IMR-90 (cell line): ENCODE data around the gene NEK6. TPM values are rescaled to one million over a fixed set of nuclear protein-coding genes. Genes with fewer than 3 reads are reported as not detected.

Experiments
- ATAC-seq: fragments of 200-7000 bp; cut with Tn5 transposase; 2 replicates; pipeline ENCODE4 v1.9.1; 2020; ENCODE audit warnings: low read depth, mild to moderate bottlenecking, moderate library complexity
- BruUV-seq: library from RNA; stranded (reverse); fragments of 400-500 nt; replicated peaks from 2 replicates; lab custom pipeline; 2021; lab: Mats Ljungman, UMichigan
- CTCF ChIA-PET: fragments of 300-600 bp; formaldehyde crosslinking; extraction: SDS; loops from one replicate; lab custom pipeline; 2021; ENCODE audit warnings: antibody characterized with exemption; lab: Yijun Ruan, JAX
- POLR2A ChIA-PET: fragments of 300-600 bp; sonication (Branson Sonifier 250); formaldehyde crosslinking; loops from one replicate; lab custom pipeline; 2022; ENCODE audit warnings: antibody characterized with exemption; ENCODE audit not compliant: unreplicated experiment; lab: Charles Lee
- DNase-seq: peaks from one replicate; pipeline ENCODE4 v3.0.0; 2013
- H2AFZ ChIP-seq: replicated peaks from 2 replicates; pipeline ENCODE3; 2013; ENCODE audit warnings: low read length, mild to moderate bottlenecking; ENCODE audit not compliant: poor library complexity
- H2AK5ac ChIP-seq: 2 replicates; pipeline ENCODE4 v1.6.1; 2013; ENCODE audit warnings: low read depth, low read length, inconsistent platforms
- H2AK9ac ChIP-seq: replicated peaks from 2 replicates; pipeline ENCODE3; 2013; ENCODE audit warnings: mild to moderate bottlenecking, low read depth, low read length, moderate library complexity; ENCODE audit not compliant: poor library complexity
- H2BK120ac ChIP-seq: 2 replicates; pipeline ENCODE4 v1.6.1; 2013; ENCODE audit warnings: low read depth, low read length, inconsistent platforms
- H2BK15ac ChIP-seq: 3 replicates; pipeline ENCODE4 v1.6.1; 2013; ENCODE audit warnings: low read depth, low read length, inconsistent platforms
- H2BK20ac ChIP-seq: 2 replicates; pipeline ENCODE4 v1.6.1; 2013; ENCODE audit warnings: low read depth, mild to moderate bottlenecking, inconsistent platforms, low read length, moderate library complexity
- H2BK5ac ChIP-seq: 2 replicates; pipeline ENCODE4 v1.6.1; 2013; ENCODE audit warnings: mild to moderate bottlenecking, low read depth, low read length, inconsistent platforms; ENCODE audit not compliant: poor library complexity, severe bottlenecking
- H3K14ac ChIP-seq: replicated peaks from 2 replicates; pipeline ENCODE4 v1.6.1; 2013; ENCODE audit warnings: low read depth, low read length, inconsistent platforms
- H3K18ac ChIP-seq: 2 replicates; pipeline ENCODE4 v1.6.1; 2013; ENCODE audit warnings: low read depth, low read length, control low read depth
- H3K23ac ChIP-seq: 2 replicates; pipeline ENCODE4 v1.6.1; 2013; ENCODE audit warnings: low read depth, low read length, inconsistent platforms
- H3K27ac ChIP-seq: 2 replicates; pipeline ENCODE4 v1.5.1; 2013; ENCODE audit warnings: mild to moderate bottlenecking, control low read depth, low read length; ENCODE audit not compliant: insufficient read depth
- H3K27me3 ChIP-seq: 2 replicates; pipeline ENCODE4 v1.6.1; 2013; ENCODE audit warnings: low read length; ENCODE audit not compliant: control insufficient read depth, insufficient read depth
- H3K36me3 ChIP-seq: 2 replicates; pipeline ENCODE4 v1.6.1; 2013; ENCODE audit warnings: low read length, mixed read lengths; ENCODE audit not compliant: control insufficient read depth, insufficient read depth
- H3K4ac ChIP-seq: 2 replicates; pipeline ENCODE4 v1.6.1; 2013; ENCODE audit warnings: low read depth, low read length, inconsistent platforms
- H3K4me1 ChIP-seq: 2 replicates; pipeline ENCODE4 v1.6.1; 2013; ENCODE audit warnings: low read length, mixed read lengths; ENCODE audit not compliant: control insufficient read depth, insufficient read depth
- H3K4me2 ChIP-seq: 2 replicates; pipeline ENCODE4 v1.6.1; 2013; ENCODE audit warnings: low read depth, mild to moderate bottlenecking, control low read depth, low read length, moderate library complexity
- H3K4me3 ChIP-seq: 2 replicates; pipeline ENCODE4 v1.5.1; 2013; ENCODE audit warnings: low read depth, mild to moderate bottlenecking, control low read depth, low read length, moderate library complexity; ENCODE audit not compliant: insufficient read depth
- H3K56ac ChIP-seq: 2 replicates; pipeline ENCODE4 v1.6.1; 2013; ENCODE audit warnings: low read length, inconsistent platforms; ENCODE audit not compliant: insufficient read depth; ENCODE audit errors: extremely low read depth
- H3K79me1 ChIP-seq, 2 experiments: 2 replicates each; pipeline ENCODE4 v1.6.1; 2013; ENCODE audit warnings: low read length in 2 of 2, inconsistent platforms in 1 of 2, low read depth in 1 of 2
- H3K9ac ChIP-seq: 2 replicates; pipeline ENCODE4 v1.6.1; 2013; ENCODE audit warnings: low read depth, low read length, control low read depth
- H3K9me1 ChIP-seq: 2 replicates; pipeline ENCODE4 v1.6.1; 2013; ENCODE audit warnings: low read length, inconsistent platforms; ENCODE audit not compliant: insufficient read depth
- H3K9me3 ChIP-seq: 2 replicates; pipeline ENCODE4 v1.6.1; 2013; ENCODE audit warnings: low read length; ENCODE audit not compliant: control insufficient read depth, insufficient read depth
- H4K20me1 ChIP-seq: 2 replicates; pipeline ENCODE4 v1.6.1; 2013; ENCODE audit warnings: low read length, inconsistent platforms; ENCODE audit not compliant: insufficient read depth
- H4K5ac ChIP-seq: 2 replicates; pipeline ENCODE4 v1.6.1; 2013; ENCODE audit warnings: mild to moderate bottlenecking, low read depth, low read length, control low read depth
- H4K8ac ChIP-seq, 2 experiments: 2 replicates each; pipeline ENCODE4 v1.6.1; 2013; ENCODE audit warnings: low read depth in 2 of 2, low read length in 2 of 2, control low read depth in 1 of 2, inconsistent platforms in 1 of 2
- H4K91ac ChIP-seq: 2 replicates; pipeline ENCODE4 v1.6.1; 2013; ENCODE audit warnings: low read depth, low read length, inconsistent platforms; ENCODE audit not compliant: insufficient read depth
- CEBPB ChIP-seq: IDR thresholded peaks from 2 replicates; pipeline ENCODE4 v1.6.1; 2012; ENCODE audit warnings: low read depth, low read length, improper control_type of control experiment
- POLR2A ChIP-seq: IDR thresholded peaks from 2 replicates; pipeline ENCODE4 v1.6.1; 2012; ENCODE audit warnings: mild to moderate bottlenecking, low read depth, low read length
- RFX5 ChIP-seq: IDR thresholded peaks from 2 replicates; pipeline ENCODE4 v1.8.0; 2012; ENCODE audit warnings: low read depth, mild to moderate bottlenecking, low read length, moderate library complexity
- WGBS, 2 experiments: methylation state at CpG; one replicate each; pipeline versions ENCODE4 v1.1.5 to v1.1.7; 2013; ENCODE audit warnings: missing lambda C conversion rate in 2 of 2; ENCODE audit not compliant: insufficient read length in 1 of 2; ENCODE audit errors: extremely low coverage in 2 of 2; 5-methylcytosine and 5-hydroxymethylcytosine counted together
- dilution Hi-C: fragments of 300-500 bp; cut with HindIII; formaldehyde crosslinking; loops from one replicate; pipeline ENCODE4 v1.14.3; 2018; ENCODE audit warnings: low sequenced_read_pairs; ENCODE audit not compliant: unreplicated experiment
- in situ Hi-C: fragments of 300-500 bp; cut with MboI; formaldehyde crosslinking; loops from 3 replicates; pipeline ENCODE4 v1.14.3; 2019; ENCODE audit warnings: low sequenced_read_pairs, inconsistent platforms, mixed read lengths
- intact Hi-C: fragments of 100-400 bp; cut with micrococcal nuclease; formaldehyde crosslinking; loops from 2 replicates; pipeline ENCODE4 v1.10.0; 2022
- polyA plus RNA-seq, 3 experiments: library from polyadenylated mRNA; depleted of rRNA; stranded (reverse); fragments of >200 nt; gene quantifications; 2 replicates each; pipeline ENCODE4 v1.2.3, GENCODE V29; 2012; ENCODE audit warnings: low replicate concordance in 1 of 3
- total RNA-seq: library from RNA; depleted of rRNA; stranded (reverse); fragments of >200 nt; gene quantifications from 2 replicates; pipeline ENCODE4 v1.2.3, GENCODE V29; 2012

The NEK6 gene
- total and polyA plus RNA-seq, 2 of the 4 experiments (the other 2 are of a cell fraction): 79.9 to 112 TPM

DNA sequence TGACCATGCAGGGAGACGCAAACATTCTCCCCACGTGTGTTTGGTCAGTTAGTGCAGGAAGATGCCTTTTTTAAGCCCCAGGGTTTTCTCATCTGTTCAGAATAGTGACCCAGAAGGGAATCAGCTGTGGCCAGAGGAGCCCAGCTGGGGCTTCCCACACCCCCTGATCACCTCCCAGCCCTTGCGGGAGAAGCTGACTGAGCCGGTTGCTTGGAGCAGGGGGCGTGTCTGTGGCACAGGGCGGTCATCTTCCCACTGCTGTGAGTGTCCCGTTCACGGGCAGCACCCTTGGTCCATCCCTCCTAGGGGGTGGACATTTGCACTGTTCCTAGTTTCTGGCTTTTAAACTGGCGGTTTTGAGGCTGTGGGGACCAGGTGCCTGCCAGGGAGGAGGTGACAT is 69.7 kb downstream of the NEK6 start:
- H4K20me1 ChIP-seq: peaks cover 4% of the 10 kb centered on the region
- dilution Hi-C loops: no loop called here
- DNase-seq (no peak), ATAC-seq (no peak)
- no TSS peak for BruUV-seq
- no peak overlapping the region for H2AFZ ChIP-seq
- intact Hi-C loops: no loop called here
- no peak overlapping the region for H2AK5ac ChIP-seq
- no peak overlapping the region for H3K14ac ChIP-seq
- CTCF ChIA-PET: no interaction called here
- WGBS, 2 experiments: 90% methylated on average over 2 of the region's 9 CpGs; no CpG with 5 or more reads in 1 of the 2 experiments
- H3K18ac ChIP-seq: no peak overlapping the region
- H3K27me3 ChIP-seq: no peaks in the 10 kb centered on the region
- no peak overlapping the region for H2BK20ac ChIP-seq
- no peak overlapping the region for H3K23ac ChIP-seq
- H3K36me3 ChIP-seq: peaks cover 93% of the 10 kb centered on the region
- H4K91ac ChIP-seq: no peak overlapping the region
- H3K79me1 ChIP-seq: peaks cover 5 to 60% of the 10 kb centered on the region in 2 experiments
- no peak overlapping the region for H3K27ac ChIP-seq
- H2BK120ac ChIP-seq: no peak overlapping the region
- H4K8ac ChIP-seq: no peak overlapping the region
- H3K4me2 ChIP-seq: no peak overlapping the region
- H3K4ac ChIP-seq: no peak overlapping the region
- TF ChIP-seq CEBPB (no peak), RFX5 (no peak), POLR2A (no peak)
- H3K9me3 ChIP-seq: no peaks in the 10 kb centered on the region
- no peak overlapping the region for H2AK9ac ChIP-seq
- no peak overlapping the region for H3K4me3 ChIP-seq
- POLR2A ChIA-PET: no interaction called here
- no peak overlapping the region for H2BK15ac ChIP-seq
- no peaks in the 10 kb centered on the region for H3K4me1 ChIP-seq
- in situ Hi-C loops: no loop called here
- no peaks in the 10 kb centered on the region for H3K9me1 ChIP-seq
- H3K56ac ChIP-seq: no peak overlapping the region
- no peak overlapping the region for H3K9ac ChIP-seq
- no peak overlapping the region for H4K5ac ChIP-seq
- H2BK5ac ChIP-seq: peak overlapping the region; percentile 4
